ENCODE results near the gene PDIA6. TPM values are rescaled to one million over a fixed set of nuclear protein-coding genes. Genes with fewer than 3 reads are reported as not detected.

The PDIA6 gene
- total and polyA plus RNA-seq, 9 of the 15 experiments (the other 6 are each of a cell fraction or from before 2014, with no cell fraction given) = 166 to 268 (median 229) TPM

- TF ChIP-seq ZBTB26 (CRISPR knock-in tag; IDR thresholded peaks at IDR 0.05) (no peak), LEF1 (IDR thresholded peaks at IDR 0.05) (no peak), CBX8 (IDR thresholded peaks at IDR 0.05; ENCODE audit: borderline replicate concordance, extremely low read depth, low read depth, low read length, poor library complexity, severe bottlenecking) (no peak), ZBTB33 (CRISPR knock-in tag; IDR thresholded peaks at IDR 0.05) (no peak)
Observed at GRCh38 chr2:10763461-10763800, 49.2 kb downstream of the PDIA6 start (continued).

- no peaks in the 10 kb centered on the region for H3K36me3 ChIP-seq (ENCODE audit: control insufficient read depth, insufficient read depth, low read length)
- peak; percentile 63 for FAIRE-seq
- peak; percentile 65 to 81 (median 78) for DNase-seq (ENCODE audit: extremely low read depth in 1 of 4, low spot score in 3 of 4)
- CTCF ChIA-PET (ENCODE audit: low intra/inter-chr PET ratio) = no interaction called here
- H3K79me2 ChIP-seq (ENCODE audit: control insufficient read depth, insufficient read depth, low read length) = no peaks in the 10 kb centered on the region
- H4K20me1 ChIP-seq (replicated peaks; ENCODE audit: control insufficient read depth, insufficient read depth, low read length) = no peaks in the 10 kb centered on the region
- H3K27ac ChIP-seq (ENCODE audit: extremely low read depth, low read depth, low read length) = no peak overlapping the region
- H3K9ac ChIP-seq (ENCODE audit: insufficient read depth in 1 of 2, low read depth in 2 of 2, low read length in 2 of 2) = peak overlapping the region in 1 of 2 experiments; percentile 76; a peak in 2 of 4 replicates
- in situ Hi-C loops (cut with MboI) (no loop called here), intact Hi-C loops (cut with micrococcal nuclease) (no loop called here)
- H3K4me2 ChIP-seq (ENCODE audit: insufficient read depth, low read length) = peak overlapping the region; percentile 71
- peak overlapping the region; percentile 82 for H2AFZ ChIP-seq (ENCODE audit: low read depth, low read length)
- 3% methylated on average over 24 of the region's 25 CpGs for WGBS (ENCODE audit: insufficient coverage, low coverage, missing lambda C conversion rate)
- peak; percentile 87 for ATAC-seq
- POLR2A ChIA-PET = interaction anchor here (0.7 to 1.2 kb wide), 2 partner anchors 17 to 317 kb away, joined by 3 read pairs; no protein-coding TSS in a partner anchor
- no peaks in the 10 kb centered on the region for H3K9me3 ChIP-seq (replicated peaks; ENCODE audit: control insufficient read depth, insufficient read depth, low read depth, low read length)
- H3K4me1 ChIP-seq (replicated peaks in 1 of 2; ENCODE audit: control insufficient read depth in 2 of 2, insufficient read depth in 2 of 2, low read length in 2 of 2) = peaks cover 6 to 8% of the 10 kb centered on the region in 2 experiments; a peak in 3 of 5 replicates
- BruUV-seq (replicated peaks) = no TSS peak
- peaks cover 18 to 69% of the 10 kb centered on the region in 2 experiments for H3K27me3 ChIP-seq (ENCODE audit: control insufficient read depth in 2 of 2, insufficient read depth in 2 of 2, low read length in 2 of 2)
- H3K4me3 ChIP-seq = no peak overlapping the region
- no peaks in the 10 kb centered on the region for H3K9me1 ChIP-seq (ENCODE audit: control insufficient read depth, insufficient read depth, low read length)
- TF ChIP-seq CBX3 (IDR thresholded peaks at IDR 0.05; ENCODE audit: borderline replicate concordance in 1 of 2, low read length in 2 of 2) (no peak), PKNOX1 (IDR thresholded peaks at IDR 0.05) (peak; percentile 31; the same call in 1 of the 2 replicates), ZFP91 (CRISPR knock-in tag; IDR thresholded peaks at IDR 0.05) (no peak), TFAP4 (CRISPR knock-in tag; IDR thresholded peaks at IDR 0.05; ENCODE audit: borderline replicate concordance) (peak; percentile 53; the same call in 1 of the 2 replicates), PCBP1 (IDR thresholded peaks at IDR 0.05; ENCODE audit: low read depth, low read length, poor library complexity, severe bottlenecking) (no peak)
Observed at GRCh38 chr2:10762651-10763460, 49.7 kb downstream of the PDIA6 start.

Measured in K562 (cell line).